NCI-H226 (cell line): ENCODE results near the gene CCDC141.

Experiments
- DNase-seq: peaks from one replicate; pipeline ENCODE4 v3.0.0-alpha.2; 2015

Gene CCDC141

DNA sequence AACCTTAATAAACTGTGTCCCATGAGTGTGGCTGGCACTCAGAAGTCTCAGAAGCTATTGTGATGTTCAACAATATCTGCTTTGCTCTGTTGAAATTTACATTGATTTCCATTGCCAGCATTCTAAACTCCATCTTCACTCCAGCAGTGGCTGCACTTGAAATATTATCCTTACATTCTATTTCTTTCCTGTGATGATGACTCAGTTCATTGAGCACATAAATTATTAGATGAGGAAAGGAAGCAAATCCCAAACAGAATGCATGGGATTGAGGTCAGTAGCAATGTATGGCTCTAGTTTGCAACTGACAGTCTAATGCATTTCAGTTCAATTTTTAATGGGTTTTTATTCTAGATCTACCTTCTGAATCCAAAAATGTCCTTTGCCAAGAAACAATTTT is 150.3 kb downstream of the CCDC141 start:
- DNase-seq = no peak

DNA sequence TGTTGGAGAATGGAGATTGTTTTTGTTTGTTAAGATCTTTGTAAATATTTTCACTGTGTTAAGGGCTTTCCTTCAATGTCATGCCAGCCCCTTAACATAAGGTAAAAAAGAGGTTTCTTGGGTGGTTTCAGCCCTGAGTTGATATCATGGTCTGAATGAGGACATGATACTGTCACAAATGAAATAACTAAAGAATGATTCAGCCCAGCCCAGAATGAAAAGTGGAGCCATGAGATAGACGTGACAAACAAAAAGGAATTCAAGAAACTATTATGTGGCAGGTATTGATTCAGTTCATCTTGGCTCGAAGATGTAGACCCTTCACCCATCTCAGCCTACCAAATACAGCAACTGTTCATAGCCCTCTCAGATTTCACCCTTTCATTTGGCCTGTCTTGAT is 154.1 kb downstream of the CCDC141 start:
- no peak for DNase-seq

DNA sequence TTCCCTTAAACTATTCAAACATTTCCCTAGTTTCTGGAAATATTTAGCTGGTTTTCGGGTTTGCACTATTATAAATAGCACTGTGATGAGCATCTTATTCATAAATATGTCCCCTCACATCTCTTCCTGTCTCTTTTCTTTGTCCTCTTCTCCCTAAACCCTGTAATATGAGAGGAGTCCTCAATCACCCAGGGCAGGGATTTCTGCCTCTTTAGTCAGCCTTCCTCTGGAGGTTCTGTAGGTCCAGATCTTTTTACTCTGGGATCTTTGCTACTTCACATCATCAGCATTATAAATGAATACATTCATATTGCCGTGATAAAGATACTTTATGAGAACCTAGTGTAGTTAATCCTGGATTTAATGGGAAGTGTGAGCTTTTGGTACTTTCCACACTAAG is 154.8 kb downstream of the CCDC141 start:
- DNase-seq = no peak

DNA sequence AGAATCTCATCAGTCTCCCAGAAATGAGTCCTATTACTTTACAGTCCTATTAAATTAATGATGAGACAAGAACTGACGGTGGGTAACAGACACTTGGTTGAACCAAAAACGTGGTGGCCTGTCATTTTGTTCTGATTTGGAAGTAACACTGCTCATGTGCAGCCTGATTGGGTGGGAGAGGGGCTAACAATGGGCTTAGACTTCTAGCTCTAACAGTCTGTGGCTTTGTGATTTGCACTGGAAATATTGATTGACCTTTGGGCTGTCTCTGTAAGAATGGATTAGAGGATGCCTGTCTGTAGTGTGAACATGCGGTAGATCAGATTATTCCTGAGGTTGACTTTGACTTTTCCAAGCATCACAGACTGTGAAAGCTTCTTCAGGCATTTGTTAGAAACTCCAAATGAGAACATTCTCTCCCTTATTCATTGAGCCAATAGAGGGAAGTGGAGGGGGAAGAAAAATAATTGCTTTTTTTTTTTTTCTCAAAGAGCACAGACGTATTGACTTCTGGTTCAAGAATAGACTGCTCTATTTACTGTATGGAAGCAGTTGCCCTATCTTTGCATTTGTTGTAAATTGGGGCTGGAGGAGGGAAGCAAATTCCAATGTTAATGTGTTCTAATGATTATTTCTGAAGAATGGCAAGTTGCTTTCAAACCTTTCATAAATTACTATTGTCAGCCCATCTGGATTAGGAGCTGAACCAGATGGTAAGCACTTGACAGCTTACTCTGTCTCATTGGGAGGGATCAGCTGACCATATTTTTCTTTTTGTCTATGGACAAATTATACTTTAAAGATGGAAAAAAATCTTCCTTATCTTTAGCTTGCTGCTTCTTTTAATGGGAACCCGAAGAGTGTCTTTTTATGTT is 156.9 kb downstream of the CCDC141 start:
- DNase-seq = no peak

DNA sequence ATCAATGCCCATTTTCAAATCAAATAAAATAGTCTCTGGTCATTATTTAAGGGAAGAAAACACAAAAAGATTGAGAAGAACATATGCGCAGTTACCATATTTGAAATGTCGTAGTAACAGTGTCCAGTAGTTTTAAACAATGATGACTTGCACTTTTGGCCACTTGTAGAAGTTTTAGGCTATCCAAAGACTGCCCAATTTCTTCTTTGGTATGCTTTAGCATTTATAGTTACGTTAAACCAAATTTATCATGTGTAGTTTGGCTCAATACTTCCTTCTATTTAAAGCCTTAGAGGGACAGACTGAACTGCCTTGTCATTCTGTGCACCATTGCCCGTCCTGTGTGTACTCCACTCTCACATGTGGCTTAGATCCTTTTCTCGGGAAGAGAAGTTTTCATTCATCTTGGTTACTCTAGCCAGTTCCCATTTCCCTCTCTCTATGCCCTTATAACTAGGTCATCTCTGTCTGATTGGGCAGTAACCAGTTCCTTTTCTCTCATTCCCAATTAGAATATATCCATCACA is 157.9 kb downstream of the CCDC141 start:
- no peak for DNase-seq

DNA sequence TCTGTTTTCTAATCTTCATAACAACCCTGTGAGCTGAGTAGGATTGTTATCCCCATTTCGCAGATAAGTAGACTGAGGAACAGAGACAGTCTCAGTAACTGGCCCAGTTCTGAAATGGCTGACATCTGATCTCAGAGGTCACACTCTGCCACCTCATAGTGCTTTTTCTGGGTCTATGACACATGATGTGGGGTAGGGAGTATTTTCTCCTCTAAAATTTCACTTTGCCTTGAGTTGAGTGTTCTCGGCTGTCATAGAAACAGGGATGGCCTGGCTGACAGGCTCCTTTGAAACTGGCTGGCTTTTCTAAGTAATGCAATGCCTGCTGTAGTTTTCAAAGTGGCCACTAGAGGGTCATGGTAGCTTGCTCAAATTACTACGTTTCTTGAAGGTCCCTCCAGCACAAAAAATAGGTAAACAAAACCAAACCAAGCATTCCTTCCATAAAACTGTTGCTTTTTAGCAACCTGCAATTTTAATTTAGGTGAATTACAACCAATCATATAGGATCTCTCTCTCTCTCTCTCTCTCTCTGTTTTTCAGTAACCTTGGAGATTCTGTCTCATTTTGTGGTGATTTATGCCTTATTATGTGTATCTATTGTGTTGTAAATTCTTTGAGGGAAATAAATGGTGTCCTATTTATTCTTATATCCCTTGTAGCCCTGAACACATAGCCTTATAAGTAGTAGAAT is 158.5 kb downstream of the CCDC141 start:
- peak; percentile 43 for DNase-seq

DNA sequence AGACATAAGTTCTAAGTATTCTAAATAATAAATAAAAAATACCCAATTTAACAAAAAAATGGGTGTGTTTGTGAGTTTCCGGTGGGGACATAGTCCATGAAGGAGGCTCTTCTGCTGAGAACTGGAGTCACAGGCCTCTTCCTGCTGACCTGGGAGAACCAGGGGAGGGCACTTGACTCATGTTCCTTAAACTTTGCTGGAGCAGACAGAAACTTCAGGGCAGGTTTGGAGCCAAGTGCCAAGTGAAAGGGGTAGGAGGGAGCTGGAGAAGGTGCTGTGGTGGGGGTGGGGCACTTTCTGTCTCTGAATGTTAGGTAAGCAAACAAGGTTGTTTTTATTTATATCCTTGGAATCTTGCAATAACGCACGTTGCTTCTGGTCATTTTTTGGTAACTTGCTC is 163.9 kb downstream of the CCDC141 start:
- peak; percentile 24 for DNase-seq

DNA sequence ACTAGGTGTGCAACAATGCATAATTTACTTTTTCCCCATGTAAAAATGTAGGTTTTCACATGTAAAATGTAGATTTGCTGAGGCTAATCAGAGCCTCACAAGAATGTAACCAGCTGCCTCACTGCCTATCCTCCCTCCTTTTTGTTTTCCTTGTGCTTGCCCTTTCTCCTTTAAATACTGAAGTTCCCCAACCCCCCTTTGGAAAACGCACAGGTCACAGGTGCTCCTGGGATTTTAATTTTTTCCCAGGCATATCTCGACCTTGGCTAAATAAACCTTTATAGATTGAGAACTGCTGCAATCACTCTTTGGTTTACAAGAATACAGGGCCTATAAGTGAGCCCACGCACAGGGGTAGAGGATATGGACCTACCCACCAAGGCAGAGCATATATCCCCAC is 165.5 kb downstream of the CCDC141 start:
- no peak for DNase-seq

DNA sequence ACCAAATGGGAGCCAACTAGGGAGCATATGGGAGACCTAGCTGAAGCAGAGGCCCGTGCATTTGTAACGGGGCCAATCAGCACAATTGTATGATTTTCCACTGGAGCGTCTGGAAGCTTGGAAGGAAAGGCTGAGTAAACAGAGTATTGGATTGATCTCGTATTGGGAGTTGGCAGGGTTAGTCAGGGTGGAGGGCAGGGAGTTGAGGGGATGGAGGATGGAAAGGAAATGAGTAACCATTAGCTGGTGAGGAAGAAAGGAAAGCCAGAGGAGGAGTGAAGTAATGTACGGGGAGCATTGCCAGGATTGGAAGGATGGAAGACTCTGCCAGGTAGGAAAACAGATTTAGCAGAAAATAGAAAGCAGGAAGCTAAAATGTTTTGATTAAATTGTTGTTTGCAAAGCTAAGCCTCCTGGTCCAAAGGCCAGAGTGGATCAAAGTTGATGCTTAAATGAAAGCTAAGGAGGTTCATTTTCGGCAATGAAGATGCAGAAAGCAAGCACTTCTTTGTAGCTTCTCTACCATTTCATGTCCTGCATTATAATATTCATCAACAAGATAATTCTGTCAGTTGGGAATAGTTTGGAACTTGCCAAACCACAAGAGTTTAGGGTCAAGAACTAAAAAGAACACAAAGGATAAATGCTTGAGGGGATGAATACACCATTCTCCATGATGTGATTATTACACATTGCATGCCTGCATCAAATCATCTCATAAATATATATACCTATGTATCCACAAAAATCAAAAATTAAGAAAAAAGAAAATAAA is 167.1 kb downstream of the CCDC141 start:
- peak; percentile 86 for DNase-seq

DNA sequence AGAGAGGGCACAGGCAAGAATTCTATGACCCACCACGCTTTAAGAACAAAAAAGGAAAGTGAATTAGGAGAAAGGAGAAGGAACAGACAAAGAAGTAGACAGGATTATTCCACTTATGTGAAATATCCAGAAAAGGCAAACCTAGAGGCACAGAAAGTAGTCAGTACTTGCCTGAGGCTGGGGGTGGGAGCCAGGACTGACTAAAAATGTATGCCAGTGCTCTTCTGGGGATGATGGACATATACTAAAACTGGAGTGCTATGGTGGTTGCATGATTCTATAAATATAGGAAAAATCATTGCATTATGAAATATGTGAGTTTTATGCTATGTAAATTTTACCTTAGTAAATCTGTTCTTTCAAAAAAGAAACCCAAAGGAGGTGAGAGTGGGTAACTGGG is 168.9 kb downstream of the CCDC141 start:
- DNase-seq = no peak

DNA sequence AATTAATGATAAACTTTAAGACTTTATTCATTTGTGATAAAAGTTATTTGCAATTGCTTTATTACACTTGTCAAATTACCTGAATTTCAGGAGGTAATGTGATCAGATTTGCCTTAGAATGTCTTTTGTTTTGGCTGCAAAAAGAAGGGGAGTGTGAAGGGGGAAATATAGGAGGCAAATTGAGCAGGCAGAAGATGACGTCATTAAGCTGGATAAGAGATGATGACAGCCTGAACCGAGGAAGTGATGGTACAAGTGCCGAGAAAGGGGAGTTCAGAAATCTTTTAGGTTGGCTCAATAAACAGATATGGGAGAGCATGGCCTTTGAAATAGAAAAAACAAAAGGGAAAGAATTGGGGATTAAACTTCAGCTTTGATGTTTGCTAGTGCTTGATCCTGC is 169.7 kb downstream of the CCDC141 start:
- DNase-seq = no peak

DNA sequence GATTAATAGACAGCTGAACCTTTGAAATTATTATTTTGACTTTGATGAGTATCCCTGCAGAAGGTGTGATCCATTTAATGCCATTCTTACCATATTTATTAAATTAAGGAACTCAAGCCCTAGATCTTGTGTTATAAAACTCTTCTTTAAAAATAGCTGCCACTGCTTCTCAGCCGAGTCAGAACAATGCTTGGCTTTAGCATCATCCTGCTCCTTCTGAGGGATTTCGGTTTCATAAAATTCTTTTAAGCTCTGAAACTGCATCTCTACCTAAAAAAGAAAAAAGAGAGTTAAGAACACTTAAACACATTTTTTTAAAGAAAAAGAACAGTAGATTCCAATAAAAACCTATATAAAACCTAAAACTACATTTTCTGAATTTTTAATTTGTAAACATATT is 172.1 kb downstream of the CCDC141 start:
- no peak for DNase-seq

DNA sequence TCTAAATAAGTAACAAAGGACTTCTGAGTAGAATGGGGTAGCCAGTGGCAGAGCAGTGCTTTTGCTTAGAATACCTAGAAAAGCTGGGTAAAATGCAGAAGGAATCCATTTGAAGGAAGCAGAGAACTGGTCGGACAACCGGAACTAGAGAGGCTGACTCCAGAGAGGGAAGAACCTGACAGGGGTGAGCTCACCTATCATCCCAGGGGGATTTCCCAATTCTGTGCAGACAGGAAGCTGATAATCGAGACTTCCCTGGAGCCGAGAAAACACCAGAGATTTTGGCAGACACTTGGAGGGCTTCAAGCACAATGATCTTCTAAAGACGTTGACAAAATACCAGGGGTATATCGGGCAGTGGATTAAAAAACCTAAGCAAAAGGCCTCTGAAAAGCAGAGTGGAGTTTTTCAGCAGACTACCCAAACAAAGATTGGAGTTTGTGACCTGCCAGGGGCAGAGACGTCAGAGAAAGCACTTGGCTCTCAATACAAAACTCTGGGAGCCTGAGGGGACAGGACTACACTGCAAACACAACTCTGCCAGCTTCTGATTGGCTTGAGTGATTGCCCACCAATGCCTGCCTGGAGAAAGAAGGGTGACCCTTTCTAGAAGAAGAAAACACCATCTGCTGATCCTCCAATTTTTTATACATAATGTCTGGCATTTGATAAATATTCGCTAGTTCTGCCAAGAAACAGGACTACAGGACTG is 175.3 kb downstream of the CCDC141 start:
- peak; percentile 12 for DNase-seq

DNA sequence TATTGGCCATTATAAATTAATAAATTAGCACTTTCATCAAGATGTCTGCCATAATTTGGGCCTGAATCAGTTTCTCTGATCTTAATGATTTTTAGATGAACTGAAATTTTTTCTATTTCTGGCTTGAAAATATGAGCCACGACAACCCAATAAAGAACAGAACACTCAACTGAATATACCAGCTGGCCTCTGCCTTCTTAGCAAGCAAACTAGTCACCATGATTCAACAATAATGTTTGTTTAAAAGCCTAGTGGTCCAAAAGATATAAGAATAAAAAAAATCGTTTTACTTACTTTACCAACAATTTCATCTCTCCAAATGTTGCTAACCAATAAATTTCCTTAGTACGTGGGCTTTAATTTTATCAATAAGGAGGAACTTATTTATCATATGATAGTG is 176.0 kb downstream of the CCDC141 start:
- no peak for DNase-seq

DNA sequence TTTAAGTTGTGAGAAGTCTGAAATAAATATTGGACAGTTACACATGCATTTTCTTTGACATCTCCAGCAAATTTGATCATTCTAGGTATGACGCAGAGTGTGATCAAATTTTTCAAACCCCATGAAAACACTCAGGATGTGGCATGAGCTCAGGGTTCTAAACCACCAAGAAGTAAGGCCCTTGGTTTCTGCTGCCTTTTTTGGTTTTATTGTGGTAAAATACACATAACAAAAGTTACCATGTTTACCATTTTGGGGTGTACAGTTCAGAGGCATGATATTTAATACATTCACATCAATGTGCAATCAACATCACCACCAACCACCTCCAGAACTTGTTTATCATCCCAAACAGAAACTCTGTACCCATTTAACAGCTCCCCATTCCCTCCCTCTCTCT is 178.4 kb downstream of the CCDC141 start:
- DNase-seq = no peak

DNA sequence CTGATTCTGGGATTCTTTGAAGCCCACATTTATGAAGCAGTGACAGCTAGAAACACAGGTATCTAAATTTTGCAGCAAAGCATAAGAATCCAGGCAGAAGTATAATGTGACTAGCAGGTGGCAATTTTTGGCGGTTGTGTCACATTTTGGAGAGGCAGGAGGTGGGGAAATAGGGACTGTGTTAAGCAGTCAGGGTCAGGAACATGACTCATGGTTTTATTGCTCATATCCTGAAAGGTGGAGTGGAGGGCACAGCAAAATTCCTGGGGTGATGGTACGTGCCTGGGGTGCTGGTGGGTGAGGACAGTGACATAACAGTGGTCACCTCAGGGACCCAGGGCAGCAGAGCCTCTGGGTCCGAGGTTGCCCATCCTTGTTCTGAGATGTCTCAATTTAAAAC is 179.2 kb downstream of the CCDC141 start:
- DNase-seq = peak; percentile 52

DNA sequence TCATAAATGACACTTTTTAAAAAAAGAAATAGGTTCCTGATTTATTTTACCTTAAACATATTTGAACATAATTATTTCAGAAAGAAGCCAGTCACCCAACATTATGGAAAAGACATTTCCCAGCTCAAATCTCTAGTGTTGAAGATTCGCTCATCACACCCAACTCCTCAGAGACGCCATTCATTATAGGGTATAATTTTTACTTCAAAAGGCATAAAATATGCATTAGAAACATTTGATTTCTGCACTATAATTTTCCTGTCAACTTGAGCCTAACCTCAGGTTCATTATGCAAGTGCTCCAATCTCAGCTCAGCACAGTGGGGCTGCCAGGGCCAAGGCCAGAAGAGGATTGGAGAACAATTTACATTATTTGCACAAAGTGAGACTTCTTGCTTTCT is 183.9 kb downstream of the CCDC141 start:
- no peak for DNase-seq

DNA sequence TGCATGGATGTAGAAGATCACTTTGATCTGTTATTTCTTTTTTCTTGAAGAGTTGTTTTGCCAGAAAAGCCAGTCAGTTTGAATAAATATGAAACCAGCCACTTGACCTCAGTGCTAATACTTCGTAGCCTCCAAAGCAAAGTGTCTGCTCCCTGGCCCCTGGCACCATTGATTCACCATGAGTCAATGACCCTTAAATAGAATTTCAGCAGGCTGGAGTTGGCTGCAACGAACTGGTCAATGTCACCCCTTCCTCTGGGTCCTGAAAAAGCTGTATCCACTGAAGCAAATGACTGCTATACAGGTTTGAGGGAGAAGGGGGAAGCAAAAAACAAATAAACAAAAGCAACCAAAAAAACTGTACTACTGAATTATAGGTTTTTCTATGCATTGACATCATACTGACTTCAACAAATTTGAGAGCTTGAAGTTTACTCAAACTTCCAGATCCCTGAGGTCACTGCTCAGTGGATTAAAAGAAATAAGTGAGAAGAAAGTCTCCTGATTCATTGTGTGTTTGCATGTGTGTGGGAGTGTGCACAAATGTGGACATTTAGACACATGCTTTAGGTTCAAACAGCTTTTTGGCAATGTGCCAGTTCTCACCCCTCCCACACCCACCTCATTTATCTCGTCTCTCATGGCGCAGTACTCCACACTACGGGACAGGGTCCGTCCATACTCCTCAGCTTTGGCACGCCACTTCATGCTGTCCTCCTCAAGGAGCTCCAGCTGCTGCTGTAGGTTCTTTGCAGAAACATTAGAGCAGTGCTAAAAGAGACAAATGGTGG is 184.6 kb downstream of the CCDC141 start:
- DNase-seq = no peak

DNA sequence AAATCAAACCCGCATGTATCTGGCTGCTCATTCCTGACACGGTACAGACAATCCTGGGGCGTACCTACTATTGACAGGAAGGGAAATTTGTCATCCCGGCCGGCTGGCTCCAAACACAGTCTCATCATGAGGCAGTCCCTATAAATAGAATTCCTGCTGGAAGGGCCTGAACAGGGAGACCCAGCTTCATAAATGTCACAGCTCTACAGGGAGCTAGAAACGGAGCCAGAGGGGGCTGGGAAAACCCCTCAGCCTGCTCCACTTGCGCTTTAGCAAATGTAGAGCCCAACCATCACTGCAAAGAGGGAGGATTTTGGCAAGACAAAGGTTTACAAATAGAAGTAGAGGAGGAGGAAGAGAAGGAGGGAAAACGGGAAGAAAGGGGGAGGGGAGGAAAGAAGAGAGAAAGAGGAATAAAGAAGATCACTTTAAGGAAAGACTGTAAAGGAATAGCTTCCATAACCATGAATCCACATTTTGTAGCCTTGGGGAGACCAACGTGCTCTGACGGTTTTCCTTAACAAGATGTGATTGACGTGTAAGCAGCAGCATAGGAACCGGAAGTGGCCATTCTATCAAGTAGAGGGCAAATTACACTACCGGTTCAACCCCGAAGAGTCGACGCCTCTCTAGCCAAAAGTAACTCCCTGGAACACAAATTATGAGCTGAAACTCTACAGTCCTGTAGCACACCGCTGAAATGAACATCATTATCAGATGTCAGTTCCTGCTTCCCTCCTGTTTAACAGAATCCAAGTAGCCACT is 185.9 kb downstream of the CCDC141 start:
- no peak for DNase-seq

DNA sequence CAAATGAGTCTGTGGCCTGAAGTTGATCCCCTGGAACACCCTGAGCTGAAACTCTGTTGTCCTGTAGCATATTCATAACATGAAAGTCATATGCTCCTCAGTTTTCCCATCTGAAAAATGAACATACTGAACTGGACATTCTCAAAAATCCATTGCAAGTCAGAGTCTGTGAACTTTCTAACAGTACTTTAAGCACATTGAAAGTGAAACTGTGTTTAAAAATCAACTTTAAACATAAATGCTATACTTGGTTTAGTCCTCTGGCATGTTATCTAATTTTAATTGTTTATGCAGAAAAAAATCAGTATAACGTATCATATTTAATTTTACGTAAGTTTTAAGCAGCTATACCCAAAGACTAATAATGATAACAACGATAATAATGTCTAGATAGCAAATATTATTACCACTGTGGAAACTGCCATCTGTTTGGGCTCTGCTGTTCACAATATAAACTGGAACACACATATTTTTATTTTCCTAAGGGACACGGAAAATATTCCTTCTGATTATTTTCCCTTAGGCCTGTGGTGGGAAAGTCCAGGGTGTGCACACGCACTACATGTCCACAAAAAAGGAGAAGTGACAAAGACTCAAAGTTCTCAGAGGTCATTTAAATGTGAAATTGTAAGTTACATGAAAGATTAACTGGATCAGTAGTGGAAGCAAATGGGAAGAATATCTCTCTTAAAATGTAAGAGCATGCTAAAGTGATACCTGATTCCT is 186.6 kb downstream of the CCDC141 start:
- DNase-seq = no peak
